ENCODE data around the gene PDGFRA. TPM values are rescaled to one million over a fixed set of nuclear protein-coding genes. Genes with fewer than 3 reads are reported as not detected.

PDGFRA gene
- total RNA-seq, 1 experiment from 2014 or later, result not detected

- intact Hi-C loops (cut with micrococcal nuclease; ENCODE audit: unreplicated experiment), result loop anchor here (2.0 to 10.0 kb wide), 3 partner anchors 118 to 1002 kb away; no protein-coding TSS in a partner anchor
- Histone ChIP-seq H3K9me2 (ENCODE audit: insufficient read depth) (no peaks in the 10 kb centered on the region), H3K4me2 (no peak overlapping the region), H3K27me3 (ENCODE audit: insufficient read depth, low read depth) (no peaks in the 10 kb centered on the region), H3K27ac (no peak overlapping the region), H3K4me1 (replicated peaks; ENCODE audit: insufficient read depth) (no peaks in the 10 kb centered on the region), H3K9me3 (ENCODE audit: insufficient read depth, low read depth) (no peaks in the 10 kb centered on the region), H3K36me3 (ENCODE audit: low read depth) (no peaks in the 10 kb centered on the region), H3K79me2 (ENCODE audit: low read depth) (no peaks in the 10 kb centered on the region), H2AFZ (no peak overlapping the region), H3K4me3 (no peak overlapping the region), H4K20me1 (ENCODE audit: insufficient read depth) (no peaks in the 10 kb centered on the region), H3F3A (ENCODE audit: insufficient read depth, low read depth) (no peaks in the 10 kb centered on the region)
- no TSS peak for BruUV-seq (replicated peaks)
- DNase-seq, result peak in 1 of 2 experiments; percentile 31
- CTCF ChIA-PET, result interaction anchor here (0.7 kb wide), 1 partner anchor 87 kb away, joined by 3 read pairs; no protein-coding TSS in a partner anchor
- peak; percentile 73 for TF ChIP-seq CTCF (conservative IDR thresholded peaks at IDR 0.05)
- no peak for TF ChIP-seq EZH2 (IDR thresholded peaks at IDR 0.05; ENCODE audit: low read depth)
- POLR2A ChIA-PET (ENCODE audit: unreplicated experiment), result no interaction called here
Measured at GRCh38 chr4:54322818-54323417, 93.8 kb downstream of the PDGFRA start.

- TF ChIP-seq CTCF (conservative IDR thresholded peaks at IDR 0.05) (no peak), EZH2 (IDR thresholded peaks at IDR 0.05; ENCODE audit: low read depth) (no peak)
- CTCF ChIA-PET, result no interaction called here
- BruUV-seq (replicated peaks), result no TSS peak
- Histone ChIP-seq H3K36me3 (ENCODE audit: low read depth) (no peaks in the 10 kb centered on the region), H3F3A (ENCODE audit: insufficient read depth, low read depth) (no peaks in the 10 kb centered on the region), H3K4me3 (no peak overlapping the region), H3K4me2 (no peak overlapping the region), H3K4me1 (replicated peaks; ENCODE audit: insufficient read depth) (no peaks in the 10 kb centered on the region), H3K79me2 (ENCODE audit: low read depth) (no peaks in the 10 kb centered on the region), H3K9me2 (ENCODE audit: insufficient read depth) (no peaks in the 10 kb centered on the region), H3K9me3 (ENCODE audit: insufficient read depth, low read depth) (no peaks in the 10 kb centered on the region), H3K27ac (no peak overlapping the region), H4K20me1 (ENCODE audit: insufficient read depth) (no peaks in the 10 kb centered on the region), H3K27me3 (ENCODE audit: insufficient read depth, low read depth) (no peaks in the 10 kb centered on the region), H2AFZ (no peak overlapping the region)
- intact Hi-C loops (cut with micrococcal nuclease; ENCODE audit: unreplicated experiment), result no loop called here
- no peak for DNase-seq
- POLR2A ChIA-PET (ENCODE audit: unreplicated experiment), result no interaction called here
Measured at GRCh38 chr4:54330896-54331295, 101.8 kb downstream of the PDGFRA start.

- Histone ChIP-seq H3K9me3 (ENCODE audit: insufficient read depth, low read depth) (no peaks in the 10 kb centered on the region), H3K4me2 (no peak overlapping the region), H3K4me1 (replicated peaks; ENCODE audit: insufficient read depth) (no peaks in the 10 kb centered on the region), H3K9me2 (ENCODE audit: insufficient read depth) (no peaks in the 10 kb centered on the region), H4K20me1 (ENCODE audit: insufficient read depth) (no peaks in the 10 kb centered on the region), H3K79me2 (ENCODE audit: low read depth) (no peaks in the 10 kb centered on the region), H3F3A (ENCODE audit: insufficient read depth, low read depth) (no peaks in the 10 kb centered on the region), H3K4me3 (no peak overlapping the region), H3K27ac (no peak overlapping the region), H2AFZ (no peak overlapping the region), H3K36me3 (ENCODE audit: low read depth) (no peaks in the 10 kb centered on the region), H3K27me3 (ENCODE audit: insufficient read depth, low read depth) (0 out of 2 replicates have a peak, but pooled peaks cover 3% of the 10 kb centered on the region)
- ChIA-PET CTCF (no interaction called here), POLR2A (ENCODE audit: unreplicated experiment) (no interaction called here)
- BruUV-seq (replicated peaks), result no TSS peak
- DNase-seq, result no peak
- TF ChIP-seq EZH2 (IDR thresholded peaks at IDR 0.05; ENCODE audit: low read depth) (no peak), CTCF (conservative IDR thresholded peaks at IDR 0.05) (no peak)
- intact Hi-C loops (cut with micrococcal nuclease; ENCODE audit: unreplicated experiment), result no loop called here
Measured at GRCh38 chr4:54332542-54332941, 103.4 kb downstream of the PDGFRA start.

Measured in PC-9 (cell line).